ENCODE results near the gene SRSF7. TPM values are rescaled to one million over a fixed set of nuclear protein-coding genes. Genes with fewer than 3 reads are reported as not detected.
"Not testable (repeated sequence)": the region's sequence is repeated elsewhere in the genome, so short reads cannot be mapped to it uniquely, and the experiment has no call there.

Gene SRSF7
- total RNA-seq, 1 experiment from 2014 or later, result 299 TPM

DNA sequence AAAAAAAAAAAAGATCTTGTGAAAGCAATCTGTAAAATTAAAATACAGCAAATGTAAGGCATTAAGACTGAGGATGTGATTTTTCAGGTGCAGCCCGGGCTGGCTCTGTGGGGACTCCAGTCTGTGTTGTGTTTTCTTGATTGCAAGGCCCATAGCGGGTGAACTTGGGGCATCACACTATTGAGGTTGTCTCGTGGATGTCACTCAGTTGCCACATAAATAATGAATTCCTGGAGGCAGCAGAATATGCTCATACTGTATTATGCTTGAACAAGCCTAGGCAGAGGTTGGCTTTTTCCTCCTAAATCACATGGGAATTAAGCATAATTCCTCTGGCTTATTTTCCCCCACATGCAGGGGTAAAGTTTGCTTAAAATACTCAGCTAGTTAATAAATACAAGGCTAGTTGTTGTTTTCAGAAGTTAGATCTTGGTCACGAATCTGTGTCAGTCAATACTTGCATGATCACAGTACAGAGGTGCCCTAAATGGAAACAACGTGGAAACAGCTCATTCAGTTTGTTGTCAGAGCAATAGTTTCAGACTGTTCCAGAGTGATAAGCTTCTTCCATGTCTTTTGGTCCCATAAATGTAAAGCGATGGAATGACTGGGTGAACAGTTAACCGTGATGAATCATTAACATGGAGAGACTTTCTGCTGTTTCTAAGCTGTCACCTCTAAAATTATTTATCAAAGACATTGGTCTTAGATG lies 43.2 kb upstream of the SRSF7 start (continued):
- TF ChIP-seq, protein P1, sequence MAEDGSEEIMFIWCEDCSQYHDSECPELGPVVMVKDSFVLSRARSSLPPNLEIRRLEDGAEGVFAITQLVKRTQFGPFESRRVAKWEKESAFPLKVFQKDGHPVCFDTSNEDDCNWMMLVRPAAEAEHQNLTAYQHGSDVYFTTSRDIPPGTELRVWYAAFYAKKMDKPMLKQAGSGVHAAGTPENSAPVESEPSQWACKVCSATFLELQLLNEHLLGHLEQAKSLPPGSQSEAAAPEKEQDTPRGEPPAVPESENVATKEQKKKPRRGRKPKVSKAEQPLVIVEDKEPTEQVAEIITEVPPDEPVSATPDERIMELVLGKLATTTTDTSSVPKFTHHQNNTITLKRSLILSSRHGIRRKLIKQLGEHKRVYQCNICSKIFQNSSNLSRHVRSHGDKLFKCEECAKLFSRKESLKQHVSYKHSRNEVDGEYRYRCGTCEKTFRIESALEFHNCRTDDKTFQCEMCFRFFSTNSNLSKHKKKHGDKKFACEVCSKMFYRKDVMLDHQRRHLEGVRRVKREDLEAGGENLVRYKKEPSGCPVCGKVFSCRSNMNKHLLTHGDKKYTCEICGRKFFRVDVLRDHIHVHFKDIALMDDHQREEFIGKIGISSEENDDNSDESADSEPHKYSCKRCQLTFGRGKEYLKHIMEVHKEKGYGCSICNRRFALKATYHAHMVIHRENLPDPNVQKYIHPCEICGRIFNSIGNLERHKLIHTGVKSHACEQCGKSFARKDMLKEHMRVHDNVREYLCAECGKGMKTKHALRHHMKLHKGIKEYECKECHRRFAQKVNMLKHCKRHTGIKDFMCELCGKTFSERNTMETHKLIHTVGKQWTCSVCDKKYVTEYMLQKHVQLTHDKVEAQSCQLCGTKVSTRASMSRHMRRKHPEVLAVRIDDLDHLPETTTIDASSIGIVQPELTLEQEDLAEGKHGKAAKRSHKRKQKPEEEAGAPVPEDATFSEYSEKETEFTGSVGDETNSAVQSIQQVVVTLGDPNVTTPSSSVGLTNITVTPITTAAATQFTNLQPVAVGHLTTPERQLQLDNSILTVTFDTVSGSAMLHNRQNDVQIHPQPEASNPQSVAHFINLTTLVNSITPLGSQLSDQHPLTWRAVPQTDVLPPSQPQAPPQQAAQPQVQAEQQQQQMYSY (CRISPR knock-in tag; IDR thresholded peaks at IDR 0.05), result no peak
- TF ChIP-seq ELF4 (CRISPR knock-in tag; IDR thresholded peaks at IDR 0.05; ENCODE audit: low read depth), result no peak

DNA sequence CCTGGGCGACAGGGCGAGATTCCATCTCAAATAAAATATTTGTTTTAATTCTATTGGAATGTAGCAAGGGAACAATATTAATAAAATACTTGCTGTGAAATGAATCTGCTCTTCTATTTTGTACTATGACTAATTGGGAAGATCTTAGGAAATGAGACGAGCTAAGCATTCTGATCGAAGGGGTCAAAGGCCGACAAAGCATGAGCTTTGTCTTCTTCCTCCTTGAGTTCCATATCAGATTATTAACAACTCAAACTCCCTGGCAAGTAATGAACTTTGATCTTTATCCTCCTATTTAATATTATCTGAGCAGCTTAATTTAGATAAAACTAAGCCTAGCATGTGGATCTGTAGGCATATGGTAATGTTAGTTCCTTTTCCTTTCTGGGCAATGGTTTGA lies 42.4 kb upstream of the SRSF7 start:
- Mint-ChIP-seq H3K27ac (no peak overlapping the region), H3K4me1 (no peaks in the 10 kb centered on the region), H3K9me3 (no peaks in the 10 kb centered on the region), H3K4me3 (no peak overlapping the region), H3K36me3 (no peaks in the 10 kb centered on the region), H3K27me3 (ENCODE audit: low read depth) (no peaks in the 10 kb centered on the region)
- ATAC-seq (no peak), DNase-seq (ENCODE audit: low spot score) (no peak)
- CTCF ChIA-PET, result no interaction called here
- no peak for TF ChIP-seq TEAD4 (CRISPR knock-in tag; IDR thresholded peaks at IDR 0.05)
- no peak for TF ChIP-seq CREM (CRISPR knock-in tag; IDR thresholded peaks at IDR 0.05)
- TF ChIP-seq TCF7 (CRISPR knock-in tag; IDR thresholded peaks at IDR 0.05; ENCODE audit: low read depth), result no peak
- TF ChIP-seq, protein P2, sequence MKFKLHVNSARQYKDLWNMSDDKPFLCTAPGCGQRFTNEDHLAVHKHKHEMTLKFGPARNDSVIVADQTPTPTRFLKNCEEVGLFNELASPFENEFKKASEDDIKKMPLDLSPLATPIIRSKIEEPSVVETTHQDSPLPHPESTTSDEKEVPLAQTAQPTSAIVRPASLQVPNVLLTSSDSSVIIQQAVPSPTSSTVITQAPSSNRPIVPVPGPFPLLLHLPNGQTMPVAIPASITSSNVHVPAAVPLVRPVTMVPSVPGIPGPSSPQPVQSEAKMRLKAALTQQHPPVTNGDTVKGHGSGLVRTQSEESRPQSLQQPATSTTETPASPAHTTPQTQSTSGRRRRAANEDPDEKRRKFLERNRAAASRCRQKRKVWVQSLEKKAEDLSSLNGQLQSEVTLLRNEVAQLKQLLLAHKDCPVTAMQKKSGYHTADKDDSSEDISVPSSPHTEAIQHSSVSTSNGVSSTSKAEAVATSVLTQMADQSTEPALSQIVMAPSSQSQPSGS (CRISPR knock-in tag; IDR thresholded peaks at IDR 0.05; ENCODE audit: borderline replicate concordance, low read depth), result no peak
- TF ChIP-seq ETV6 (CRISPR knock-in tag; IDR thresholded peaks at IDR 0.05), result no peak
- TF ChIP-seq, protein P3, sequence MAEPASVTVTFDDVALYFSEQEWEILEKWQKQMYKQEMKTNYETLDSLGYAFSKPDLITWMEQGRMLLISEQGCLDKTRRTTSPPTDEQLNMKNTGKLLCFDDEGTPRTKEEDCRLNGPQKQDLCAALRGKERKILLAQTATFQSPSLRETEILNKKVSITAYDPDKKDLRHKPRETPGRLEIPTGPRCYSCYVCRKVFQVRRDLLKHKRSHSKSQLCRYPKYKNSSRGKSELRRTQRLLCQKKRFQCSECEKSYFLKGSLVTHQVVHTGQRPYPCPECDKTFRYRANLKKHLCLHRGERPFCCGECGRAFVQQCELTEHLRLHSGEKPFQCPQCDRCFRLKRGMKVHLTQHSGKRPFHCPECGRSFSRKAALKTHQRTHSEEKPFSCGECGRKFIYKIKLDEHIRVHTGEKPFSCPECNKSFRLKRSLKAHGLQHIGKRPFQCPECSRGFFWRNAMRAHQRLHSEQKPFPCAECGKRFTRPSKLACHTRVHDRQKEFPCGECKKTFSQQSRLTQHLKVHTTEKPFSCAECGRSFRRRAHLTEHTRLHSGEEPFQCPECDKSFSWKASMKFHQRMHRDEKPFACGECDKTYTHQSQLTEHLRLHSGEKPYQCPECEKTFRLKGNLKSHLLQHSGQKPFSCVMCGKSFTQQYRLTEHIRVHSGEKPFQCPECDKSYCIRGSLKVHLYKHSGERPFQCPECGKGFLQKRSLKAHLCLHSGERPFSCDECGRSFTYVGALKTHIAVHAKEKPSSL (CRISPR knock-in tag; conservative IDR thresholded peaks at IDR 0.05), result no peak
- TF ChIP-seq NR1H2 (CRISPR knock-in tag; IDR thresholded peaks at IDR 0.05), result no peak
- no peak for TF ChIP-seq ZNF121 (CRISPR knock-in tag; IDR thresholded peaks at IDR 0.05)
- POLR2A ChIA-PET, result no interaction called here

DNA sequence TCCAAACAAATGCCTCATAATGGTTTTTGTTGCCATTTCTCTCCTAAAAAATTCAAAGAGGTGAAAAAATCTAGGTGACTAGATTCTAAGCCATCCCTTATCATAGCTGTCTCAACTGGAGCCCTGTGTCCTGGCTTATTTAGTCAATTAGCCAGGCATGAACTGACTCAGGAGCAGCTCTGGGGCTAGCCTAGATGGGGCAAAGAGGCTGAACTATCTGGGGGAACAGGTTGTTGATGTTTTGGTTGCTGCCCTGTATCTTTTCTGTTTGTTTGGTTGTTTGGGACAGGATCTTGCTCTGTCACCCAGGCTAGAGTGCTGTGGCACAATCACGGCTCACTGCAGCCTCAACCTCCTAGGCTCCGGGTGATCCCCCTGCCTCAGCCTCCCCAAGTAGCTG lies 41.6 kb upstream of the SRSF7 start:
- no peak for DNase-seq (ENCODE audit: low spot score)
- Mint-ChIP-seq H3K27ac (no peak overlapping the region), H3K27me3 (ENCODE audit: low read depth) (no peaks in the 10 kb centered on the region), H3K36me3 (no peaks in the 10 kb centered on the region), H3K4me3 (no peak overlapping the region), H3K9me3 (no peaks in the 10 kb centered on the region), H3K4me1 (no peaks in the 10 kb centered on the region)
- POLR2A ChIA-PET, result no interaction called here
- ATAC-seq, result no peak
- CTCF ChIA-PET, result no interaction called here
- TF ChIP-seq ZNF263 (CRISPR knock-in tag; IDR thresholded peaks at IDR 0.05; ENCODE audit: low read depth), result no peak
- TF ChIP-seq CBFB (CRISPR knock-in tag; IDR thresholded peaks at IDR 0.05; ENCODE audit: low read depth), result no peak
- no peak for TF ChIP-seq NR1H2 (CRISPR knock-in tag; IDR thresholded peaks at IDR 0.05)
- TF ChIP-seq, protein P4, sequence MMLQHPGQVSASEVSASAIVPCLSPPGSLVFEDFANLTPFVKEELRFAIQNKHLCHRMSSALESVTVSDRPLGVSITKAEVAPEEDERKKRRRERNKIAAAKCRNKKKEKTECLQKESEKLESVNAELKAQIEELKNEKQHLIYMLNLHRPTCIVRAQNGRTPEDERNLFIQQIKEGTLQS (CRISPR knock-in tag; conservative IDR thresholded peaks at IDR 0.05), result no peak
- TF ChIP-seq, protein P5, sequence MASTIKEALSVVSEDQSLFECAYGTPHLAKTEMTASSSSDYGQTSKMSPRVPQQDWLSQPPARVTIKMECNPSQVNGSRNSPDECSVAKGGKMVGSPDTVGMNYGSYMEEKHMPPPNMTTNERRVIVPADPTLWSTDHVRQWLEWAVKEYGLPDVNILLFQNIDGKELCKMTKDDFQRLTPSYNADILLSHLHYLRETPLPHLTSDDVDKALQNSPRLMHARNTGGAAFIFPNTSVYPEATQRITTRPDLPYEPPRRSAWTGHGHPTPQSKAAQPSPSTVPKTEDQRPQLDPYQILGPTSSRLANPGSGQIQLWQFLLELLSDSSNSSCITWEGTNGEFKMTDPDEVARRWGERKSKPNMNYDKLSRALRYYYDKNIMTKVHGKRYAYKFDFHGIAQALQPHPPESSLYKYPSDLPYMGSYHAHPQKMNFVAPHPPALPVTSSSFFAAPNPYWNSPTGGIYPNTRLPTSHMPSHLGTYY (CRISPR knock-in tag; IDR thresholded peaks at IDR 0.05), result no peak
- TF ChIP-seq, protein P6, sequence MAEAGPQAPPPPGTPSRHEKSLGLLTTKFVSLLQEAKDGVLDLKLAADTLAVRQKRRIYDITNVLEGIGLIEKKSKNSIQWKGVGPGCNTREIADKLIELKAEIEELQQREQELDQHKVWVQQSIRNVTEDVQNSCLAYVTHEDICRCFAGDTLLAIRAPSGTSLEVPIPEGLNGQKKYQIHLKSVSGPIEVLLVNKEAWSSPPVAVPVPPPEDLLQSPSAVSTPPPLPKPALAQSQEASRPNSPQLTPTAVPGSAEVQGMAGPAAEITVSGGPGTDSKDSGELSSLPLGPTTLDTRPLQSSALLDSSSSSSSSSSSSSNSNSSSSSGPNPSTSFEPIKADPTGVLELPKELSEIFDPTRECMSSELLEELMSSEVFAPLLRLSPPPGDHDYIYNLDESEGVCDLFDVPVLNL (CRISPR knock-in tag; IDR thresholded peaks at IDR 0.05; ENCODE audit: borderline replicate concordance, low read depth), result no peak
- TF ChIP-seq NFATC4 (CRISPR knock-in tag; IDR thresholded peaks at IDR 0.05), result no peak
- TF ChIP-seq, protein P7, sequence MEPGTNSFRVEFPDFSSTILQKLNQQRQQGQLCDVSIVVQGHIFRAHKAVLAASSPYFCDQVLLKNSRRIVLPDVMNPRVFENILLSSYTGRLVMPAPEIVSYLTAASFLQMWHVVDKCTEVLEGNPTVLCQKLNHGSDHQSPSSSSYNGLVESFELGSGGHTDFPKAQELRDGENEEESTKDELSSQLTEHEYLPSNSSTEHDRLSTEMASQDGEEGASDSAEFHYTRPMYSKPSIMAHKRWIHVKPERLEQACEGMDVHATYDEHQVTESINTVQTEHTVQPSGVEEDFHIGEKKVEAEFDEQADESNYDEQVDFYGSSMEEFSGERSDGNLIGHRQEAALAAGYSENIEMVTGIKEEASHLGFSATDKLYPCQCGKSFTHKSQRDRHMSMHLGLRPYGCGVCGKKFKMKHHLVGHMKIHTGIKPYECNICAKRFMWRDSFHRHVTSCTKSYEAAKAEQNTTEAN (CRISPR knock-in tag; IDR thresholded peaks at IDR 0.05), result no peak
- TF ChIP-seq ZNF416 (CRISPR knock-in tag; IDR thresholded peaks at IDR 0.05), result no peak
- TF ChIP-seq TEAD4 (CRISPR knock-in tag; IDR thresholded peaks at IDR 0.05), result no peak

DNA sequence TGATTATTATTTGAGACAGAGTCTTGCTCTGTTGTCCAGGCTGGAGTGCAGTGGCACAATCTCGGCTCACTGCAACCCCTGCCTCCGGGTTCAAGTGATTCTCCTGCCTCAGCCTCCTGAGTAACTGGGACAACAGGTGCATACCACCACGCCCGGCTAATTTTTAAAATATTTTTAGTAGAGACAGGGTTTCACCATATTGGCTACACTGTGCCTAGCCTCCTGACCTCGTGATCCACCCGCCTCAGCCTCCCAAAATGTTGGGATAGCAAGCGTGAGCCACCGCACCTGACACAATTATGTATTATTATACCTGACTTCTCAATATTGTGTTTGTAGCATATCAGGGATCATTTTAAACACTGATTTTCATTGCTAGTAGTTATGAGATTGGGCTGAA lies 41.2 kb upstream of the SRSF7 start:
- H3K36me3 Mint-ChIP-seq; DNase-seq (ENCODE audit: low spot score); H3K27ac Mint-ChIP-seq; ATAC-seq; H3K4me3 Mint-ChIP-seq; H3K27me3 Mint-ChIP-seq (ENCODE audit: low read depth); CTCF ChIA-PET; H3K4me1 Mint-ChIP-seq; H3K9me3 Mint-ChIP-seq; POLR2A ChIA-PET: not testable (repeated sequence)

Measured in WTC11 (cell line).